Mesothelial cell of epicardium (in vitro differentiated cells): ENCODE data around the gene PPP3CA. TPM values are rescaled to one million over a fixed set of nuclear protein-coding genes. Genes with fewer than 3 reads are reported as not detected.

Experiments used
- DNase-seq, 2 experiments: peaks; one replicate each; pipeline ENCODE4 v3.0.0; 2021; ENCODE audit warnings: low spot score in 2 of 2; ENCODE audit not compliant: unreplicated experiment in 2 of 2
- H3K27ac Mint-ChIP-seq: 2 replicates; pipeline ENCODE4 v1.8.0; 2021; ENCODE audit warnings: mixed read lengths
- H3K27me3 Mint-ChIP-seq: 2 replicates; pipeline ENCODE4 v1.8.0; 2021; ENCODE audit warnings: low read depth, mixed read lengths
- H3K36me3 Mint-ChIP-seq: 2 replicates; pipeline ENCODE4 v1.8.0; 2021; ENCODE audit warnings: mixed read lengths
- H3K4me1 Mint-ChIP-seq: 2 replicates; pipeline ENCODE4 v1.8.0; 2021; ENCODE audit warnings: mixed read lengths
- H3K4me3 Mint-ChIP-seq: 2 replicates; pipeline ENCODE4 v1.8.0; 2021; ENCODE audit warnings: mild to moderate bottlenecking, moderate library complexity, mixed read lengths
- H3K9me3 Mint-ChIP-seq: 2 replicates; pipeline ENCODE4 v1.8.0; 2021; ENCODE audit warnings: mixed read lengths
- total RNA-seq: library from RNA; stranded (reverse); gene quantifications from 3 replicates; pipeline ENCODE4 v1.2.1, GENCODE V29; 2021
- TF ChIP-seq, protein P1 (sequence below): fragments of 200-600 bp; sonication (generic); IDR thresholded peaks from one replicate; pipeline ENCODE4 v1.5.0; 2021; ENCODE audit warnings: antibody characterized with exemption; ENCODE audit not compliant: unreplicated experiment

Gene PPP3CA
- total RNA-seq, 1 donor from 2014 or later, result 23.5 TPM

DNA sequence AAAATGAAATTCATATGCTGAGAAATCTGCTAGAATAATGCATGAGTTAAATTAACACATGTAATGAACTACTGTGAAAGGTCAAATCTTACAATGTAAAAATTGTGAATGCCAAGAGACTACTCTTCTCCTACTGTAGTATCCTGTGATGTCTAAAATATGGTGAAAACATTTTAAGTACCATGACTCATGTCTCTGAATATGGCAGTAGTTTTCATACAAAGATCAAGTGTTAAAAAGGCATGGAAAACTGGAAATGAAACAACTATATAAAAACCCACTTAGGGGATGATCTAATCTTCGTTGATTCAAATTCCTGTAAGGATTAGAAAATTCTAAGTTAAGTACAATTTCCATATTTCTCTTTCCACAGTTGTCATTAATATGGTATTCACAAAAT lies 221.3 kb downstream of the PPP3CA start:
- H3K4me1 Mint-ChIP-seq, result no peaks in the 10 kb centered on the region
- H3K27ac Mint-ChIP-seq, result no peak overlapping the region
- no peak overlapping the region for H3K4me3 Mint-ChIP-seq
- H3K36me3 Mint-ChIP-seq, result peaks cover 6% of the 10 kb centered on the region
- H3K27me3 Mint-ChIP-seq, result no peaks in the 10 kb centered on the region
- DNase-seq, result no peak
- H3K9me3 Mint-ChIP-seq, result peaks cover 11% of the 10 kb centered on the region
- TF ChIP-seq, protein P1, sequence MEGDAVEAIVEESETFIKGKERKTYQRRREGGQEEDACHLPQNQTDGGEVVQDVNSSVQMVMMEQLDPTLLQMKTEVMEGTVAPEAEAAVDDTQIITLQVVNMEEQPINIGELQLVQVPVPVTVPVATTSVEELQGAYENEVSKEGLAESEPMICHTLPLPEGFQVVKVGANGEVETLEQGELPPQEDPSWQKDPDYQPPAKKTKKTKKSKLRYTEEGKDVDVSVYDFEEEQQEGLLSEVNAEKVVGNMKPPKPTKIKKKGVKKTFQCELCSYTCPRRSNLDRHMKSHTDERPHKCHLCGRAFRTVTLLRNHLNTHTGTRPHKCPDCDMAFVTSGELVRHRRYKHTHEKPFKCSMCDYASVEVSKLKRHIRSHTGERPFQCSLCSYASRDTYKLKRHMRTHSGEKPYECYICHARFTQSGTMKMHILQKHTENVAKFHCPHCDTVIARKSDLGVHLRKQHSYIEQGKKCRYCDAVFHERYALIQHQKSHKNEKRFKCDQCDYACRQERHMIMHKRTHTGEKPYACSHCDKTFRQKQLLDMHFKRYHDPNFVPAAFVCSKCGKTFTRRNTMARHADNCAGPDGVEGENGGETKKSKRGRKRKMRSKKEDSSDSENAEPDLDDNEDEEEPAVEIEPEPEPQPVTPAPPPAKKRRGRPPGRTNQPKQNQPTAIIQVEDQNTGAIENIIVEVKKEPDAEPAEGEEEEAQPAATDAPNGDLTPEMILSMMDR, result no peak

DNA sequence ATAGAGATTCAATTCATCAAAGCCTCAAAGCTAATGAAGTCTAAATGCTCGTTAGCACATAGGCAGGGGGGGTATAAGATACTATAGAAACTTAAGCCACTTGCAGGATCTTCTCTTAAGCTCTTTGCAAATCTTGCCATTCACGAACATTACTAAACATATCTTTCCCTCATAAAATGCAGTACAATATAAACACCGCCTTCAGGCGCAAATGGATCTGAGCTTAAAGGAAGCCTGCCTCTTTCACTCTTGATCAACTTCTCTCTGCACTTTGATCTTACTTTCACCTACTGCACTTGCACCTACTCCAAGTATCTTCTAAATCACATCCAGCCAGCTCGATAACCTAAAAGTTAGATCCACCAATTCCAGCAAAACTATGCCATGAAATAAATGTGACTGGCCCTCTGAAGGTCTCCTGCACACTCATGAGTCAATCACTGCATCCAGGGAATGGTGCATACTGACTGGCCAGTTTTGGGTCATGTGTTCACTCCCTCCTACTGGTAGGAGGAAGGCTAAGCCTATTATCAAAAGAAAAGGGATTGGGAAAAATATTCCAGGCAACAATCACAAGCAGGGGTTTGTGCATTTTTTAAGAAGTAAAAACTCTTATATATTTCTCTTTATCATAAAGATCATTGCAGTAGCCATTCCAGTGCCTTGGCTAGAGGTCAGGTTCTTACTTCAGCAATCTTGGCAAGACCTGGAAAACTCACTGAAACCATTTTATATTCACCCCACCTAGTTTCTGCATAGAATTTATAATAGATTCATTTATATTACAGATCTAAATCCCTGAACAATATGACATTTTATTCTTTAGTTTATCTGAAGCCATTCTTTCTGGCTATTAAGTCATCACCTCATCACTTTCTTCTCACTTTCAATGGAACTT lies 222.0 kb downstream of the PPP3CA start:
- DNase-seq, result no peak
- no peak overlapping the region for H3K4me3 Mint-ChIP-seq
- peaks cover 5% of the 10 kb centered on the region for H3K36me3 Mint-ChIP-seq
- H3K4me1 Mint-ChIP-seq, result no peaks in the 10 kb centered on the region
- H3K27ac Mint-ChIP-seq, result no peak overlapping the region
- H3K27me3 Mint-ChIP-seq, result no peaks in the 10 kb centered on the region
- peaks cover 6% of the 10 kb centered on the region for H3K9me3 Mint-ChIP-seq
- TF ChIP-seq, protein P1, result no peak

DNA sequence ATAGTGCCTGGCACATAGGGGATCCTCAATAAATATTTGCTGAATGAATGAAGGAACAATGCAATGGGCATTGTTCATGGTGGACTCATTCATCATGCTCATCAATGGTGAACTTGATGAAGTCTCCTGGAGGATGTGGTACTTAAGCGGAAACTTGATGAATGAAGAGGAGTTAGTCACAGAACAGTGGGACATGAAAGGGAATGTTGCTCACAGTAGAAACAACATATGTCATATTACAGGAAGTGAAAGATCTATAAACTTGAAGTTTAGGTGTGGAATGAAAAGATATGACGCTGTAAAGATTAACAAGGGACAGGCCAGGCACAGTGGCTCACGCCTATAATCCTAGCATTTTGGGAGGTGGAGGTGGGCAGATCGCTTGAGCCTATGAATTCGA lies 224.1 kb downstream of the PPP3CA start:
- TF ChIP-seq, protein P1, result no peak
- Mint-ChIP-seq H3K36me3 (no peaks in the 10 kb centered on the region), H3K27me3 (no peaks in the 10 kb centered on the region), H3K4me1 (no peaks in the 10 kb centered on the region), H3K9me3 (no peaks in the 10 kb centered on the region), H3K4me3 (no peak overlapping the region), H3K27ac (no peak overlapping the region)
- no peak for DNase-seq

DNA sequence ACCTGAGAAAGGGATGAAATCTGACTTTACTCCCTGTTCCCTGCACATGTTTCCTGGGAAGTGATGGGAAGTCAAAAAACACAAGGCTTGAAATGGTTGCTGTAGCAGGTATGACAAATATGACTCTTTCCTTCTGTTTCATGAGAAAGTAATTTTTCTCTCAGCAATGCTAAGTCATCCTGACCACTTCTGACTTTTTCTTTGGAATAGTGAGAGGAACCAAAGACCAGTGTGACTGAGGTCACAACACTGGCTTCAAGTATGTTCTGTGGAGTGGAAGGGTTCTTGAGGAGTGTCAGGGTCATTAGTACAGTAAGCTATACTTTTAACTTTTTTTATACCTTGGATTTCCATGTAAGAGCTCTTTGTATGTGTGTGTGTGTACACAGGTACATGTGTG lies 225.3 kb downstream of the PPP3CA start:
- H3K4me1 Mint-ChIP-seq, result no peaks in the 10 kb centered on the region
- DNase-seq, result no peak
- H3K4me3 Mint-ChIP-seq, result no peak overlapping the region
- no peaks in the 10 kb centered on the region for H3K9me3 Mint-ChIP-seq
- TF ChIP-seq, protein P1, result no peak
- no peak overlapping the region for H3K27ac Mint-ChIP-seq
- no peaks in the 10 kb centered on the region for H3K27me3 Mint-ChIP-seq
- no peaks in the 10 kb centered on the region for H3K36me3 Mint-ChIP-seq

DNA sequence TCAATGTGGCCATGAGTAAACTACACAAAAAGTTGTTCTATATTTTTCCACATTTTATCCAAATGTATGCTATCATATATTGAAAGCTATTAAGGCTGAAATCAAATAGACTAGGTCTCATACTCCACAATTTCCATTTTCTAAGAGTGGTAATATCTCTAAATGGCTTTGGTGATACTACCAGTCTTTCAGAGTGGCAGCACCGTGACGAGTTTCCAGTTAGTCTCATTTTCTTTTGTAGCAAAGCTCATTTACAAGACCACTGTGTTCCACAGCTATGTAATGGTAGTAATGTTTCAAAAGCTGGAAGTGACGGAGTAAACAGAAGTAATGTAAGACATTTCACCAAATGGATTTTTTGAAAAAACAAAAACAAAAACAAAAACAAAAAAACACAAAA lies 228.2 kb downstream of the PPP3CA start:
- TF ChIP-seq, protein P1, result no peak
- H3K36me3 Mint-ChIP-seq, result no peaks in the 10 kb centered on the region
- no peak for DNase-seq
- H3K4me1 Mint-ChIP-seq, result peaks cover 4% of the 10 kb centered on the region
- no peaks in the 10 kb centered on the region for H3K9me3 Mint-ChIP-seq
- no peak overlapping the region for H3K27ac Mint-ChIP-seq
- no peak overlapping the region for H3K4me3 Mint-ChIP-seq
- no peaks in the 10 kb centered on the region for H3K27me3 Mint-ChIP-seq
